HFF-Myc (cell line): ENCODE measurements around the gene GPC5.

Experiments
- DNase-seq: peaks from one replicate; pipeline ENCODE4 v3.0.0-alpha.2; 2011; ENCODE audit warnings: low read depth; ENCODE audit errors: extremely low read depth
- H3K4me3 ChIP-seq: replicated peaks from 2 replicates; pipeline ENCODE4 v1.5.1; 2011; ENCODE audit warnings: low read depth, mild to moderate bottlenecking, control low read depth, low read length
- CTCF ChIP-seq: IDR thresholded peaks from 2 replicates; pipeline ENCODE4 v1.5.1; 2012; ENCODE audit warnings: mild to moderate bottlenecking, low read depth, low read length, control low read depth; ENCODE audit errors: missing control alignments

Gene GPC5

GRCh38 chr13:92316030-92316429 lies 917.6 kb downstream of the GPC5 start:
- no peak for DNase-seq
- no peak for TF ChIP-seq CTCF

GRCh38 chr13:92317066-92317465 lies 918.6 kb downstream of the GPC5 start:
- no peak overlapping the region for H3K4me3 ChIP-seq
- TF ChIP-seq CTCF, result no peak
- no peak for DNase-seq

More at GRCh38 chr13:92316030-92316429, 917.6 kb downstream of the GPC5 start:
- H3K4me3 ChIP-seq, result no peak overlapping the region

GRCh38 chr13:92320323-92320722 lies 921.9 kb downstream of the GPC5 start:
- no peak overlapping the region for H3K4me3 ChIP-seq
- DNase-seq, result no peak
- no peak for TF ChIP-seq CTCF

- no peak for DNase-seq
- H3K4me3 ChIP-seq, result no peak overlapping the region
- no peak for TF ChIP-seq CTCF
Measured at GRCh38 chr13:92321174-92321573, 922.8 kb downstream of the GPC5 start.

- DNase-seq, result no peak
- TF ChIP-seq CTCF, result no peak
- H3K4me3 ChIP-seq, result no peak overlapping the region
Measured at GRCh38 chr13:92345627-92346026, 947.2 kb downstream of the GPC5 start.

GRCh38 chr13:92346046-92346445 lies 947.6 kb downstream of the GPC5 start:
- no peak for TF ChIP-seq CTCF
- H3K4me3 ChIP-seq, result no peak overlapping the region
- DNase-seq, result no peak

GRCh38 chr13:92354583-92354982 lies 956.2 kb downstream of the GPC5 start:
- H3K4me3 ChIP-seq, result no peak overlapping the region
- no peak for TF ChIP-seq CTCF
- no peak for DNase-seq
